22Rv1 (cell line): ENCODE data around the gene KCNH1.

ENCODE experiments used
- CTCF ChIP-seq: fragments of 450-650 bp; IDR thresholded peaks from 2 replicates; pipeline ENCODE4 v1.5.1; 2017; ENCODE audit warnings: mild to moderate bottlenecking
- ZFX ChIP-seq: fragments of 450-650 bp; IDR thresholded peaks from 2 replicates; pipeline ENCODE4 v1.6.1; 2017; ENCODE audit warnings: antibody characterized with exemption, borderline replicate concordance

GRCh38 chr1:211018690-211019089 is 115.3 kb downstream of the KCNH1 start:
- TF ChIP-seq CTCF = no peak
- TF ChIP-seq ZFX = no peak
